ENCODE measurements around the gene WWTR1. TPM values are rescaled to one million over a fixed set of nuclear protein-coding genes. Genes with fewer than 3 reads are reported as not detected.

Gene WWTR1
- polyA plus RNA-seq, 1 donor (not counting 4 experiments of a cell fraction or from before 2014, with no cell fraction given), result 77.3 TPM

- Histone ChIP-seq H2AFZ (ENCODE audit: control insufficient read depth, low read length) (no peak overlapping the region), H3K4me1 (ENCODE audit: control insufficient read depth, extremely low read depth, insufficient read depth, low read length) (peaks cover 84% of the 10 kb centered on the region), H3K4me3 (ENCODE audit: control insufficient read depth in 2 of 3, extremely low read depth in 1 of 3, insufficient read depth in 2 of 3, low read depth in 1 of 3, low read length in 3 of 3) (peak overlapping the region in 2 of 3 experiments; percentile 20 to 32)
Observed at GRCh38 chr3:149575213-149575960, 82.4 kb downstream of the WWTR1 start.

GRCh38 chr3:149572796-149573414 is 84.9 kb downstream of the WWTR1 start:
- Histone ChIP-seq H3K4me2 (ENCODE audit: control insufficient read depth, extremely low read depth, insufficient read depth, low read depth, low read length) (peak overlapping the region; percentile 60), H3K27ac (ENCODE audit: control insufficient read depth, insufficient read depth, low read length) (peak overlapping the region; percentile 83), H3K27me3 (ENCODE audit: control insufficient read depth, extremely low read depth, insufficient read depth, low read length) (no peaks in the 10 kb centered on the region), H3K4me1 (ENCODE audit: control insufficient read depth, extremely low read depth, insufficient read depth, low read length) (peaks cover 60% of the 10 kb centered on the region), H3K36me3 (ENCODE audit: control insufficient read depth in 2 of 2, extremely low read depth in 1 of 2, insufficient read depth in 2 of 2, low read length in 2 of 2) (peaks cover 3 to 5% of the 10 kb centered on the region in 2 experiments), H3K9ac (ENCODE audit: control insufficient read depth, extremely low read depth, insufficient read depth, low read length) (peak overlapping the region; percentile 55), H3K79me2 (ENCODE audit: control insufficient read depth, insufficient read depth, low read length) (peaks cover 42% of the 10 kb centered on the region), H4K20me1 (ENCODE audit: control insufficient read depth, extremely low read depth, insufficient read depth, low read length) (no peaks in the 10 kb centered on the region), H2AFZ (ENCODE audit: control insufficient read depth, low read length) (no peak overlapping the region), H3K9me3 (ENCODE audit: control insufficient read depth, low read depth, low read length) (no peaks in the 10 kb centered on the region), H3K9me1 (ENCODE audit: control insufficient read depth, extremely low read depth, insufficient read depth, low read length) (peaks cover 3% of the 10 kb centered on the region), H3K4me3 (ENCODE audit: control insufficient read depth in 2 of 3, extremely low read depth in 1 of 3, insufficient read depth in 2 of 3, low read depth in 1 of 3, low read length in 3 of 3) (peak overlapping the region in 1 of 3 experiments; percentile 13)
- TF ChIP-seq EZH2 (IDR thresholded peaks at IDR 0.05; ENCODE audit: low read length) (no peak), CTCF (optimal IDR thresholded peaks at IDR 0.05 in 1 of 3, IDR thresholded peaks at IDR 0.05 in 1 of 3, conservative IDR thresholded peaks at IDR 0.05 in 1 of 3; ENCODE audit: extremely low read depth in 1 of 3, insufficient read depth in 2 of 3, low read length in 3 of 3) (no peak)
- dilution Hi-C loops (cut with MboI; ENCODE audit: extremely low pct_ligation_motif_present, low sequenced_read_pairs), result no loop called here
- FAIRE-seq (peak; percentile 77), DNase-seq (ENCODE audit: low read depth, low spot score) (no peak)

More at GRCh38 chr3:149575213-149575960, 82.4 kb downstream of the WWTR1 start:
- H4K20me1 ChIP-seq (ENCODE audit: control insufficient read depth, extremely low read depth, insufficient read depth, low read length), result no peaks in the 10 kb centered on the region
- no peaks in the 10 kb centered on the region for H3K27me3 ChIP-seq (ENCODE audit: control insufficient read depth, extremely low read depth, insufficient read depth, low read length)
- H3K4me2 ChIP-seq (ENCODE audit: control insufficient read depth, extremely low read depth, insufficient read depth, low read depth, low read length), result peak overlapping the region; percentile 87
- peak; percentile 82 for FAIRE-seq
- H3K79me2 ChIP-seq (ENCODE audit: control insufficient read depth, insufficient read depth, low read length), result peaks cover 40% of the 10 kb centered on the region
- peaks cover 0 to 1% of the 10 kb centered on the region in 2 experiments for H3K36me3 ChIP-seq (ENCODE audit: control insufficient read depth in 2 of 2, extremely low read depth in 1 of 2, insufficient read depth in 2 of 2, low read length in 2 of 2)
- dilution Hi-C loops (cut with MboI; ENCODE audit: extremely low pct_ligation_motif_present, low sequenced_read_pairs), result loop anchor here (5.0 kb wide), 1 partner anchor 42 kb away; no protein-coding TSS in a partner anchor
- DNase-seq (ENCODE audit: low read depth, low spot score), result no peak
- no peak for TF ChIP-seq CTCF (optimal IDR thresholded peaks at IDR 0.05 in 1 of 3, IDR thresholded peaks at IDR 0.05 in 1 of 3, conservative IDR thresholded peaks at IDR 0.05 in 1 of 3; ENCODE audit: extremely low read depth in 1 of 3, insufficient read depth in 2 of 3, low read length in 3 of 3)
- TF ChIP-seq EZH2 (IDR thresholded peaks at IDR 0.05; ENCODE audit: low read length), result no peak
- peaks cover 3% of the 10 kb centered on the region for H3K9me1 ChIP-seq (ENCODE audit: control insufficient read depth, extremely low read depth, insufficient read depth, low read length)
- H3K27ac ChIP-seq (ENCODE audit: control insufficient read depth, insufficient read depth, low read length), result peak overlapping the region; percentile 95
- no peaks in the 10 kb centered on the region for H3K9me3 ChIP-seq (ENCODE audit: control insufficient read depth, low read depth, low read length)
- peak overlapping the region; percentile 80 for H3K9ac ChIP-seq (ENCODE audit: control insufficient read depth, extremely low read depth, insufficient read depth, low read length)
